Nephron (organoid): ENCODE measurements around the gene ATXN3L.
A peak's percentile ranks its signal among the peaks of the same experiment; 100 is the strongest.

ENCODE experiments used
- H3K27ac Mint-ChIP-seq, 3 experiments: 2 replicates each; pipeline ENCODE4 v1.8.0; 2020; ENCODE audit warnings: mixed read lengths in 3 of 3, mild to moderate bottlenecking in 2 of 3, moderate library complexity in 1 of 3
- H3K27me3 Mint-ChIP-seq: 2 replicates; pipeline ENCODE4 v1.8.0; 2021; ENCODE audit warnings: low read depth, mild to moderate bottlenecking, moderate library complexity, mixed read lengths
- H3K36me3 Mint-ChIP-seq: 2 replicates; pipeline ENCODE4 v1.8.0; 2020; ENCODE audit warnings: low read depth, mixed read lengths
- H3K4me1 Mint-ChIP-seq: 2 replicates; pipeline ENCODE4 v1.8.0; 2020; ENCODE audit warnings: mixed read lengths
- H3K4me3 Mint-ChIP-seq, 3 experiments: 2 replicates each; pipeline ENCODE4 v1.8.0; 2020; ENCODE audit warnings: mild to moderate bottlenecking in 3 of 3, mixed read lengths in 3 of 3, moderate library complexity in 2 of 3
- H3K9me3 Mint-ChIP-seq: 2 replicates; pipeline ENCODE4 v1.8.0; 2020; ENCODE audit warnings: mixed read lengths
- CTCF ChIP-seq, 3 experiments: fragments of 200-600 bp; sonication (generic); IDR thresholded peaks; one replicate each; pipeline ENCODE4 v1.5.0; 2021; ENCODE audit warnings: antibody characterized with exemption in 3 of 3; ENCODE audit not compliant: unreplicated experiment in 3 of 3

ATXN3L gene

DNA sequence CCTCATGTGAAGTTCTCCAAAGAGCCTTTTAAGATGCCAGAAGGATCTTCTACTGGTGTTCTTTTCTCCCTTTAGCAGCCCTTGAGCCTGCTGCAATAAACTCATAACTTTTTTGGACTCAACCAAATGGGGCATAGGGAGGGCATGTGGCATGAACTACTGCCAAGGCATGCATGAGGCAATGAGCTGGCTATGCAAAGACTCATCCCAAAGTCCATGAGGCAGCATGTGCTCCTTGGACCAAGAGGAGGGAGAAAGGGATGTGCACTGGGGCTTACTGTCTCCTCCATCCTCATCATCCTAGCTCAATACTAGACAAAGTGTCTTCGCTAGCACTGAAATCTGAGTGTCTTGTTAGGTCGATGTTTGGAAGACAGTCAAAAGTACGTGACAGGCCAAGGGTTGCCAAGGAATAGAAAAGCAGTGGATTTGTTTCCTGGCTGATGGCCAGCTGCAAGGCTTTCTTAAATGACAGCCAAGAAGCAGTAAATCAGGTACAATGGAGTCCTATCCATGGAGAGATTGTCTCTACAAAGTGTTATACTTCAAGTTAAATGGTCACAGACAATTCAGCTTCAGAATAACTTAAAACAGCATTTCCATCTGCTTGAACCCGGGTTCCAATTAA, 44.5 kb upstream of the ATXN3L start:
- TF ChIP-seq CTCF (IDR thresholded peaks at IDR 0.05; ENCODE audit: unreplicated experiment in 3 of 3) = no peak
- peaks cover 34% of the 10 kb centered on the region for H3K4me1 Mint-ChIP-seq
- H3K27ac Mint-ChIP-seq = peak overlapping the region in 2 of 3 experiments; percentile 25 to 75
- no peaks in the 10 kb centered on the region for H3K27me3 Mint-ChIP-seq
- H3K9me3 Mint-ChIP-seq = peaks cover 4% of the 10 kb centered on the region
- H3K4me3 Mint-ChIP-seq = no peak overlapping the region
- no peaks in the 10 kb centered on the region for H3K36me3 Mint-ChIP-seq

DNA sequence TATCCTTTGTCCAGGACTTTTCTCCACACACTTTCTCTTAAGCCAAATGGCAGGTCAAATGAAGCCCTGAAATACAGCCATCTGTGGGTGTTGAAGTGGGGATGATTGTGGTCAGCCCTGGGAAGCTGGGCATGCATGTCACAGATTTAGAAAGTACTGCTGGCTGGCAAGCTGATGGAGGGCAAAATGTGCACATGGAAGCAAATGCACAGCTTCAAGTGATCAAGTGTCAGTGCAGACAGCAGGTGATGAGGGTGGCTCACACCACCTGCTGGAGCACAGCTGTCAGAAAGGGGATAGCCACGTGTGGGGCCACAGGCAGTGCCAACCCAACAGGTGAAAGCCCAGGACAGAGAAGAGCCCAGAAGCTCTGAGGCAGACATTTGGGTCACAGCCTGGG, 40.3 kb upstream of the ATXN3L start:
- peaks cover 42% of the 10 kb centered on the region for H3K4me1 Mint-ChIP-seq

DNA sequence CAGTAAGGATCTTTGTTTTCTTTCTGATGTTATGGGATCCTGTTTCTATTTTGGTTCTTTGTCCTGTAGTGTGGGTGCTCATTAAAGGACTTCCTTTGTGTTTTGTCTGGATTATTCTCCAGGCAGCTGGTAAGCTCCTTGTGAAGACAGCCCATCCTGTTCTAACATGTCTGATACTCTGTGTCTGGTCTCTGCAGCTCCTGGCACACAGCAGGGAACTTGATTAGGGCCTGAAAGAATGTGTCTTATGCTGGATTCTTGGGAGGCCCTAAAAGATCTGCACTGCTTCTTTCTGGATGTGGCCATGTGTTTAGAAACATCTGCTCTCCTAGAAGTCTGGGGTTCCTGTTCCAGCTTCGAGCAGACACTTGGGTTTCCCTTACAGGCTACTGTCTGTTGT, 38.1 kb upstream of the ATXN3L start:
- no peak for TF ChIP-seq CTCF (IDR thresholded peaks at IDR 0.05; ENCODE audit: unreplicated experiment in 3 of 3)
- peak overlapping the region; percentile 45 to 91 (median 86) for H3K27ac Mint-ChIP-seq
- peaks cover 4% of the 10 kb centered on the region for H3K9me3 Mint-ChIP-seq
- H3K36me3 Mint-ChIP-seq = no peaks in the 10 kb centered on the region
- H3K4me1 Mint-ChIP-seq = peaks cover 32% of the 10 kb centered on the region
- no peaks in the 10 kb centered on the region for H3K27me3 Mint-ChIP-seq
- no peak overlapping the region for H3K4me3 Mint-ChIP-seq

More for the DNA sequence above, 40.3 kb upstream of the ATXN3L start:
- no peak overlapping the region for H3K4me3 Mint-ChIP-seq
- no peak for TF ChIP-seq CTCF (IDR thresholded peaks at IDR 0.05; ENCODE audit: unreplicated experiment in 3 of 3)
- H3K27me3 Mint-ChIP-seq = no peaks in the 10 kb centered on the region
- H3K36me3 Mint-ChIP-seq = no peaks in the 10 kb centered on the region
- peaks cover 2% of the 10 kb centered on the region for H3K9me3 Mint-ChIP-seq
- peak overlapping the region in 2 of 3 experiments; percentile 58 to 63 for H3K27ac Mint-ChIP-seq

GRCh38 chrX:13346646-13347045, 26.8 kb upstream of the ATXN3L start:
- H3K4me1 Mint-ChIP-seq = peaks cover 11% of the 10 kb centered on the region
- H3K9me3 Mint-ChIP-seq = peaks cover 17% of the 10 kb centered on the region
- H3K27ac Mint-ChIP-seq = no peak overlapping the region
- H3K36me3 Mint-ChIP-seq = no peaks in the 10 kb centered on the region
- no peak for TF ChIP-seq CTCF (IDR thresholded peaks at IDR 0.05; ENCODE audit: unreplicated experiment in 3 of 3)
- H3K27me3 Mint-ChIP-seq = no peaks in the 10 kb centered on the region
- no peak overlapping the region for H3K4me3 Mint-ChIP-seq

GRCh38 chrX:13345438-13345837, 25.6 kb upstream of the ATXN3L start:
- no peak for TF ChIP-seq CTCF (IDR thresholded peaks at IDR 0.05; ENCODE audit: unreplicated experiment in 3 of 3)
- Mint-ChIP-seq H3K36me3 (no peaks in the 10 kb centered on the region), H3K4me3 (no peak overlapping the region), H3K27ac (peak overlapping the region; percentile 31 to 85 (median 47)), H3K27me3 (no peaks in the 10 kb centered on the region), H3K4me1 (peaks cover 15% of the 10 kb centered on the region), H3K9me3 (peaks cover 17% of the 10 kb centered on the region)

GRCh38 chrX:13345037-13345436, 25.2 kb upstream of the ATXN3L start:
- TF ChIP-seq CTCF (IDR thresholded peaks at IDR 0.05; ENCODE audit: unreplicated experiment in 3 of 3) = no peak
- Mint-ChIP-seq H3K4me3 (no peak overlapping the region), H3K36me3 (no peaks in the 10 kb centered on the region), H3K27ac (peak overlapping the region; percentile 31 to 85 (median 47)), H3K4me1 (peaks cover 16% of the 10 kb centered on the region), H3K27me3 (no peaks in the 10 kb centered on the region), H3K9me3 (peaks cover 13% of the 10 kb centered on the region)
